Measurements from ENCODE around the gene REXO5.
A peak's percentile ranks its signal among the peaks of the same experiment; 100 is the strongest.

REXO5 gene

DNA sequence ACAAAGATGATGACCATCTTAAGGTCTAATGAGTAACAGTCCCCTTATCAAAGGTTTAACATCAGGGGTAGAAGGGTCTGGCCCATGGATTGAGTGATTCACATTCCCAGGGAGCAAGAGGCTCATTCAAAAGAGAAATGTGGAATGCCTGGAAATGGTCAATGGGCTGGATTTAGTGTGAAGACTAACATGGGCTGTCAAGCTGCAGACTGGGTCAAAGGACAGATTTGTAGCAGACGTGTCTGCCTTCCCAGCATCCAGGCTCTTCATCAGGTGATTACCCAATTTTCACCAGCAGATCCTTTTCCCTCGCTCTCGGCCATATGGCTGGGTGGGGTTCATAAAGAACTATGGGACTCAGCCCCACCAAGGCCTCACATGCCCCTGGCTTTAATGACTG lies 67.0 kb downstream of the REXO5 start:
- DNase-seq, result peak; percentile 80

DNA sequence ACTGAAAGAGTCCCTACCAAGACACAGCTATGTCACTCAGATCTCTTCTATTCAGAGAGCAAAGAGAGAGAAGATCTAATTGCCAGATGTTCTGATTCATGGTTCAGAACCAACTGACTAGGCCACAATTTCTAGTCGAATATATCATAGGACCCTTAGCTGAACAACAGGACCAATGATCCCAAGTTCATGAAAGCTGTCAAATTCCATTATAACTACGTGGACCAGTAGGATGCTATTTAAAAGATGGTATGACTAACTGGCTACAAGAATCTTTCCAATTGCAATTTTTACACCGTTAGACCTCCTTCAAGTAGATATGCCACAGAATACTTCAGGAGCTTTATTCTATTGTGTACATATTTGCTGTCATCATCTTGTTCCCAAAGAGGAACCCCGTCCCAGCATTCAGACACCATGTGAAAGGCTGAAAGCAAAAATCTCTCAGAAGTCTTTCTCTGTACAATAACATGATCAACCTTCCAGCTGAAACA lies 67.8 kb downstream of the REXO5 start:
- no peak for DNase-seq

- DNase-seq, result no peak
Observed at GRCh38 chr16:20875355-20875650, 69.0 kb downstream of the REXO5 start.

DNA sequence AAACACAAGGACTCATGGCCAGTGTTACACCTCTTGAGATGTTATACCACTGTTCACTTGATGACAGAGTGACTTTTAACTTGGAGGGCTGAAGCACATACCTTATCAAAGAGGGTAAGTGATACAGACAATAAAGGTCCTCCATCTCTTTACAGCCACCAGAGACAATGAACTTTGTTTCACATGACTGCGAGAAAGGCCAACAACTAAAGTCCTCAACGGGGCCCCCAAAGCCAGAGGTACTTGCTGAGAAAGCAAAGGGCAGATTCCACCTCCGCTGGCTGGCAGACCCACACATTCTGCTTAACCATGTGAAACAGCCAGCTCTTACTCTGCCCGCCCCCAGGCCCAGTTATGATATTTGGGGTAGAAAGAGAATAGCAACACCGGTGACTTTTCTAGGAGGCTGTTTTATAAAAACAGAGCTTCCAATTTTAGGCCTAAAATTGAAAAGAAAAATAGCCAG lies 72.4 kb downstream of the REXO5 start:
- no peak for DNase-seq

DNA sequence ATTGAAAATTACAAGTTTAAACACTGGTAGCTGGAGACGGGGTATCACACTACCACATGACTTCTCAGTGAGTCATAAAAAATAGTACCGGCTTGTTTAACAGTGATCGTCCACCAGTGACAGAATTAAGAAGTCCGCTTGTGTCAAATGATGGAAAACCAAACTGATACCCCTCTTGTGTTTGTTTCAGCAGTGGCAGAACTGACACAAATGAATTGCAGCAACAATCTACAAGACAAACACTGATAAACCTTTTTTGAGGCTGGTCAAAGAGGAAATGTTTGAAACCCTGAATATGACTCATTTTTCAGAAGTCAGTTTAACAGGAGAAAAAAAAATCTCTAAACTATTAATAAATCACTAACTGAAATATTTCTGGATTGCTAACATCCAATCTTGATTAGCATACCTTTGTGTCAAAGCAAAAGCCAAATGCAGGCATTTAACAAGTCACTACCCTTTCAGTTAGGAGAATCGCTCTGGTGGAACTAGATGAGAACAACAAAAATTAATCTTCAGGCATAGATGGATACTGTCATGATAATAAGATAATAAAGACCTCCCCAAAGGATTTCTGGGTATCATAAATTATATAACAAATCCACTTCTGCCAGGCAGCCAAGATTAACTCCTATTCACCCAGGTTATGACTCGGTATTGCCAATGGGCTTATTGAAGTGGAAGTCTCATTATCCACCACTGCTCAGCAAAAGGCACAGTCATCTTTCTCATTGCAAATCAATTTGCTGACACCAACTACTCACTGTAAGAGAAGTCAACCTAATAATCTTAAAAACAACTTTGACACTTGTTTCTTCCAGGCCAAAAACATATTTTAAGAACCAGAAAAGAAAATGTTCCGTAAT lies 73.1 kb downstream of the REXO5 start:
- DNase-seq, result peak; percentile 36

- DNase-seq, result no peak
Observed at GRCh38 chr16:20880867-20881502, 74.7 kb downstream of the REXO5 start.

- DNase-seq, result peak; percentile 59
Observed at GRCh38 chr16:20881503-20881878, 75.2 kb downstream of the REXO5 start.

- no peak for DNase-seq
Observed at GRCh38 chr16:20883554-20884239, 77.4 kb downstream of the REXO5 start.

DNA sequence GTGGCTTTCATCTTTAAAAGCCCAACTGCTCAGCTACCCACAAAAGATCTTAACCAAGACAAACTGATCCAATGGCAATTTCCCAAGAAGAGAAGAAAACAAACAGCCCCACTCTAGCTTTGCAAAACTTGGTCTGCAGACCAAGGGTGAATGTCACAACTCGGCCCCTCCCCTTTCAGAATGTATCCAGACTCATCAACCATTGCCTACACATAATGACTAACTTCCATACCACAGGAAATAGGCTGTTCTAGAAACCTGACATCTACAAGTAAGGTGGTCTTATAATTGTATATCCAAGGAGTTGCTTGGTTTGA lies 77.9 kb downstream of the REXO5 start:
- DNase-seq, result no peak

DNA sequence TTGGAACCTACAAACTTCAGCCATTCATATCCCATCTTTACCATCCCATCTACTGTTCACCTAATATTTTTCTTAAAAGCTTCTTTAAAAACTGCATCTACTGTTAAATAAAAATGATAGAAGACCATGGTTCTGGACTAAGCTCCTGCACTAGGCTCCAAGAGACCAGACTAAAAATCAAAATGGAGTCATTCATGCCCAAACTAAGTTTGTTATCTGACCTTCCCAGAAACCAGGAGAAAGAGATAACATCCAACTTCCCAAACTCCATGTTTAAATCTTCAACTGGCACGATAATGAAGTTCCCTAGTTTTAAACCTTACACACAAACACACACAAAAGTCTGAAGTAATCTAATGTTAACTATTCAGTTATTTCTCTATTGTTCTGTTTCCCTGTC lies 80.0 kb downstream of the REXO5 start:
- DNase-seq, result no peak

GRCh38 chr16:20887207-20887606 lies 80.9 kb downstream of the REXO5 start:
- no peak for DNase-seq

DNA sequence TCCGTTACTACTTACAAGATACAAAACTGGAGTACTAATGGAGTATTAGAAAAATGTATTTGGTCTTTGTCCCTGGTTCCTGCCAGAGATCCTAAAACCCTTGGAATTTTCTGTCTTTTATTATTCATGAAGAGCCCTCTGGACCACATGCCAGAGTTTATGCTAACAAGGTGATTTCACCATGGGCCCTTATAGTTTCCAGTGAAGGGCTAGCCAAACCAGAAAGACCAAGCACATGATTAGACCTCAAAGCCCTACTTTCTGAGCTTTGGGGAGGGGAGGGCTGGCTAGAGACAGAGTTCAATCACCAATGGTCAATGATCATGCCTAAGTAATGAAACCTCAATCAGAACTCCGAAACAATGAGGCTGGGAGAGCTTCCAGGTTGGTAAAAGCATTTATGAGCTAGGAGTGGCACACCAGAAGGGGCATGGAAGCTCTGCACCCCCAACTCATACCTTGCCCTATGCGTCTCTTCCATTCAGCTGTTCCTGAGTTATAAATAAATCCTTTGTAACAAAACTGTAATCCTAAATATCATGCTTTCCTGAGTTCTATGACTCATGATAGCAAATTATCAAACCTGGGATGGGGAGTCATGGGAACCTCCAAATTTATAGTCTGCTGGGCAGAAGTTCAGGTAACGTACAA lies 83.4 kb downstream of the REXO5 start:
- no peak for DNase-seq

DNA sequence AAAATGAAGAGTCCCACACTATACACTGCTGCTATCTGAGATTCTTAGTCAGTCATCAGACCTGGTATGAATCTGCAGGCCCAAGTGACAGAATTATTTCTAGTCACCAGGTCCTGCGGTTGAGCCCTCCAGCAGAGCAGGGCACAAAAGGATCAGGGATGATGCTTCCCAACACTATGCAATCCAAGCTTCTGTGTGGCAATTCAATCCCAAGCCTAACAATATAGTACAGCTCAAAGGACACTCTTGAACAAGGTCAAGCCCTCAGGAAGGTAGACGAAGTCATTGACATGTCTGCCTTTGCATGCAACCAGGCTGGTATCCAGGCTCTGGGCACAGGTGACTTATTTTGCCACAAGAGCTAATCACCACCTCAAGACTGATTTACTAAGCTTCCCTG lies 88.1 kb downstream of the REXO5 start:
- no peak for DNase-seq

DNA sequence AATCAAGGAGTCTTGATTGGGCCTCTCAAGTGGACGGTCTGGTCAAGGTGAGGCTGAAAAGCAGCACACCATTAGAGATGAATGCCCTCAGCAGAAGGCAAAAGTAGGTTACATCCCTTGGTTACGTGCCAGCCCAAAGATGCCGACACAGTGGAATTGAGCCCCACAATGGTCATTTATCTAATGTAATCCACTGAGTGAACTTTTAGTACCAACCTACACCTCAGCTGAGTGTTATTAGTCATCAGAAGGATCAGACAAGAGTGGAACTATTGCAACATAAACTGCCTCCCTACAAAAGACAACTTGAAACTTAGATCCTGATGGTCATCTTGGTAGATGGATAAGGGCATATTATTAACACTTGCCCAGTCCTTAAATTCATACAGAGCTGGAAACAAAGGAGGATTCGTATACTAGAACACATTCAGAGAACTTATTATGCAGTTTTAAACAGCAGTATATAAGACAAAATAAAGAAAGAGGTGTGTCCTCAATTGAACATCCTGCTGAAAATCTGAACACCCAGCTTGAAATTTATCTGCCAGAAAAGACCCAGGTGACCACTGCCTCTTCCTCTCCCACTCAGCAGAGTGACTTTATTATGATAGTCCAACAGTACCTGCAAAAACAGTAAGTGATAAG lies 91.0 kb downstream of the REXO5 start:
- no peak for DNase-seq

- DNase-seq, result no peak
Observed at GRCh38 chr16:20897922-20898321, 91.6 kb downstream of the REXO5 start.

DNA sequence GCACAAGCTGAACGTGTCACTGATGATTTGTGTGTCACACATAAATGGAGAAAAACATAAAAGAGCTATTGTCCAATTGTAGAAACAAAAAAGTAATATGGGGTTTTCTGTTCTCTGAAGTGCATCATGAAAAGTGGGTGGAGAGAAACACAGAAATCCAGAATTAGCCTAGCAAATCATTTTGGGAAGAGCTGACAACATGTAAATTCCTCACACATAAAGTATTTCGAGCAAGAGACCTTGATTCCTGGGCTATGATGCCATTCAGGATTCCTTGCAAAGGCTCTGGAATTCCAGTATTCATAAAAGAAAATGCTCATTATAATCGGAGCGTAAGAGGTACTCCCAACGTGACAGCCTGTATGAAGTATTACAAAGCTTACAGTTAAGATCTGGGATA lies 92.7 kb downstream of the REXO5 start:
- no peak for DNase-seq

Measured in NCI-H82 (cell line).